Measurements from ENCODE around the gene RIMS3.

Gene RIMS3

GRCh38 chr1:40691538-40692428, 26.3 kb upstream of the RIMS3 start, which contains the start of gene NFYC:
Gene NFYC (plus strand): TSS chr1:40691704. CDS start chr1:40738844, 47,140 bp downstream.
- Histone ChIP-seq H3F3A (ENCODE audit: insufficient read depth) (peaks cover 14% of the 10 kb centered on the region; the same call in 1 of the 2 replicates), H3K27ac (ENCODE audit: low read depth, low read length) (peak within 1 kb of the TSS; percentile 90), H3K79me2 (ENCODE audit: insufficient read depth, low read length) (peaks cover 68% of the 10 kb centered on the region), H3K9ac (ENCODE audit: low read length) (peak within 1 kb of the TSS; percentile 98), H3K4me2 (ENCODE audit: low read depth, low read length, poor library complexity, severe bottlenecking) (peak within 1 kb of the TSS; percentile 98), H3K27me3 (ENCODE audit: low read length) (no peaks in the 10 kb centered on the region), H4K20me1 (ENCODE audit: low read depth, low read length) (no peaks in the 10 kb centered on the region), H3K4me3 (ENCODE audit: insufficient read depth, low read length, poor library complexity, severe bottlenecking) (peak within 1 kb of the TSS; percentile 86), H2AFZ (ENCODE audit: low read depth, low read length, severe bottlenecking) (peak within 1 kb of the TSS; percentile 50), H3K9me2 (replicated peaks; ENCODE audit: insufficient read depth, low read length) (no peaks in the 10 kb centered on the region), H3K9me3 (ENCODE audit: insufficient read depth, low read length) (no peaks in the 10 kb centered on the region), H3K36me3 (ENCODE audit: low read length) (peaks cover 1% of the 10 kb centered on the region; the same call in 1 of the 2 replicates)
- TF ChIP-seq EZH2phosphoT487 (conservative IDR thresholded peaks at IDR 0.05; ENCODE audit: low read length) (no peak), CTCF (IDR thresholded peaks at IDR 0.05; ENCODE audit: insufficient read depth, low read length, poor library complexity, severe bottlenecking) (no peak)

GRCh38 chr1:40690771-40691537, 25.5 kb upstream of the RIMS3 start:
- H3F3A ChIP-seq (ENCODE audit: insufficient read depth) = peaks cover 14% of the 10 kb centered on the region; the same call in 1 of the 2 replicates
- peak overlapping the region; percentile 90 for H3K27ac ChIP-seq (ENCODE audit: low read depth, low read length)
- TF ChIP-seq EZH2phosphoT487 (conservative IDR thresholded peaks at IDR 0.05; ENCODE audit: low read length) (no peak), CTCF (IDR thresholded peaks at IDR 0.05; ENCODE audit: insufficient read depth, low read length, poor library complexity, severe bottlenecking) (no peak)
- H3K27me3 ChIP-seq (ENCODE audit: low read length) = no peaks in the 10 kb centered on the region
- H3K9me3 ChIP-seq (ENCODE audit: insufficient read depth, low read length) = no peaks in the 10 kb centered on the region
- peaks cover 60% of the 10 kb centered on the region for H3K79me2 ChIP-seq (ENCODE audit: insufficient read depth, low read length)
- H3K4me2 ChIP-seq (ENCODE audit: low read depth, low read length, poor library complexity, severe bottlenecking) = peak overlapping the region; percentile 98
- peak overlapping the region; percentile 86 for H3K4me3 ChIP-seq (ENCODE audit: insufficient read depth, low read length, poor library complexity, severe bottlenecking)
- H3K36me3 ChIP-seq (ENCODE audit: low read length) = no peaks in the 10 kb centered on the region
- peak overlapping the region; percentile 98 for H3K9ac ChIP-seq (ENCODE audit: low read length)
- no peaks in the 10 kb centered on the region for H3K9me2 ChIP-seq (replicated peaks; ENCODE audit: insufficient read depth, low read length)
- H4K20me1 ChIP-seq (ENCODE audit: low read depth, low read length) = no peaks in the 10 kb centered on the region
- H2AFZ ChIP-seq (ENCODE audit: low read depth, low read length, severe bottlenecking) = peak overlapping the region; percentile 3

- peaks cover 14% of the 10 kb centered on the region; the same call in 1 of the 2 replicates for H3F3A ChIP-seq (ENCODE audit: insufficient read depth)
- no peaks in the 10 kb centered on the region for H3K27me3 ChIP-seq (ENCODE audit: low read length)
- H4K20me1 ChIP-seq (ENCODE audit: low read depth, low read length) = no peaks in the 10 kb centered on the region
- no peaks in the 10 kb centered on the region for H3K36me3 ChIP-seq (ENCODE audit: low read length)
- H3K9me2 ChIP-seq (replicated peaks; ENCODE audit: insufficient read depth, low read length) = no peaks in the 10 kb centered on the region
- peaks cover 48% of the 10 kb centered on the region for H3K79me2 ChIP-seq (ENCODE audit: insufficient read depth, low read length)
- TF ChIP-seq EZH2phosphoT487 (conservative IDR thresholded peaks at IDR 0.05; ENCODE audit: low read length) = no peak
- no peak overlapping the region for H3K9ac ChIP-seq (ENCODE audit: low read length)
- no peak overlapping the region for H3K4me3 ChIP-seq (ENCODE audit: insufficient read depth, low read length, poor library complexity, severe bottlenecking)
- no peak overlapping the region for H2AFZ ChIP-seq (ENCODE audit: low read depth, low read length, severe bottlenecking)
- H3K27ac ChIP-seq (ENCODE audit: low read depth, low read length) = no peak overlapping the region
- no peaks in the 10 kb centered on the region for H3K9me3 ChIP-seq (ENCODE audit: insufficient read depth, low read length)
- peak overlapping the region; percentile 98 for H3K4me2 ChIP-seq (ENCODE audit: low read depth, low read length, poor library complexity, severe bottlenecking)
Measured at GRCh38 chr1:40689737-40690136, 24.3 kb upstream of the RIMS3 start.
